GM12865 (cell line): ENCODE results near the gene GRAMD1B.
A peak's percentile ranks its signal among the peaks of the same experiment; 100 is the strongest.

Experiments
- DNase-seq: peaks from one replicate; pipeline ENCODE4 v3.0.0; 2010; ENCODE audit warnings: low read depth
- H3K4me3 ChIP-seq: 2 replicates; pipeline ENCODE4 v1.5.1; 2011; ENCODE audit warnings: mild to moderate bottlenecking, low read depth, low read length, control low read depth
- TF ChIP-seq, protein P1 (sequence below): IDR thresholded peaks from 2 replicates; pipeline ENCODE4 v1.5.1; 2011; ENCODE audit warnings: low read length, control low read depth, low read depth, inconsistent platforms; ENCODE audit not compliant: insufficient read depth; ENCODE audit errors: missing control alignments

The GRAMD1B gene

DNA sequence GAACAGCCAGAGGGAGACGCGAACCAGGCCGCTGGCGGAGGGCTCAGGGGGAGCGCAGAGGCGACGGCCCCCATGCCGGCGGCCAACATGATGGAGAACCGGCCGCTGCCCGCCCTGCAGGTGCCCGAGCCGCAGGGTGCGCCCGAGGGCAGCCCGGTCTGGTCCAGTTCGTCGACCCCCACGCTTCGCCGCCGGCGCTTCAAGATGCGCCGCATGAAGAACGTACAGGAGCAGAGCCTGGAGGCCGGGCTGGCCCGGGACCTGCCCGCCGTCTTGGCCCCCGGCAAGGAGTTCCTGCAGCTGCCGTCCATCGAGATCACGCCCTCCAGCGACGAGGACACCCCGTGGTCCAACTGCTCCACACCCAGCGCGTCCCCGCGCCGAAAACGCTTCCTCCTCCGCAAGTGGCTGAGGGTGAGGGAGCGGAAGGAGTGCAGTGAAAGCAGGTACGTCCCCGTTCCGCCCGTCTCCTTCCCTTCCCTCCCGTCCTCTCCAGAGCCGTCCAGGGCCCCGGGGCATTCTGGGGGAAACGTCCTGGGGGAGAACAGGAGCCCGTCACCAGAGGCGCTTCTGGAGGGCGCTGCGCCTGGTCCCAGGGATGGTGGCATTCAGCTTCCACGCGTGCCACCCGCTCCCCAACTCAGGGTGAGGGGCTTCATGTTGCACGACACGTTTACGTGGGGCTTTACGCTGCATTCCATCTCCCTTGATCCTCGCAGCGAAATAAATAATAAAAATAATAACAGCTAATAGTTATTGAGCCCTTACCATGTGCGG, 840 bp downstream of the GRAMD1B start:
- peak; percentile 81 for DNase-seq
- H3K4me3 ChIP-seq = peak overlapping the region; percentile 77

GRCh38 chr11:123431619-123432018, 1.6 kb downstream of the GRAMD1B start:
- TF ChIP-seq, protein P1, sequence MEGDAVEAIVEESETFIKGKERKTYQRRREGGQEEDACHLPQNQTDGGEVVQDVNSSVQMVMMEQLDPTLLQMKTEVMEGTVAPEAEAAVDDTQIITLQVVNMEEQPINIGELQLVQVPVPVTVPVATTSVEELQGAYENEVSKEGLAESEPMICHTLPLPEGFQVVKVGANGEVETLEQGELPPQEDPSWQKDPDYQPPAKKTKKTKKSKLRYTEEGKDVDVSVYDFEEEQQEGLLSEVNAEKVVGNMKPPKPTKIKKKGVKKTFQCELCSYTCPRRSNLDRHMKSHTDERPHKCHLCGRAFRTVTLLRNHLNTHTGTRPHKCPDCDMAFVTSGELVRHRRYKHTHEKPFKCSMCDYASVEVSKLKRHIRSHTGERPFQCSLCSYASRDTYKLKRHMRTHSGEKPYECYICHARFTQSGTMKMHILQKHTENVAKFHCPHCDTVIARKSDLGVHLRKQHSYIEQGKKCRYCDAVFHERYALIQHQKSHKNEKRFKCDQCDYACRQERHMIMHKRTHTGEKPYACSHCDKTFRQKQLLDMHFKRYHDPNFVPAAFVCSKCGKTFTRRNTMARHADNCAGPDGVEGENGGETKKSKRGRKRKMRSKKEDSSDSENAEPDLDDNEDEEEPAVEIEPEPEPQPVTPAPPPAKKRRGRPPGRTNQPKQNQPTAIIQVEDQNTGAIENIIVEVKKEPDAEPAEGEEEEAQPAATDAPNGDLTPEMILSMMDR = no peak
- H3K4me3 ChIP-seq = peak overlapping the region; percentile 77
- peak; percentile 11 for DNase-seq

More for the DNA sequence above, 840 bp downstream of the GRAMD1B start:
- TF ChIP-seq, protein P1 = no peak

DNA sequence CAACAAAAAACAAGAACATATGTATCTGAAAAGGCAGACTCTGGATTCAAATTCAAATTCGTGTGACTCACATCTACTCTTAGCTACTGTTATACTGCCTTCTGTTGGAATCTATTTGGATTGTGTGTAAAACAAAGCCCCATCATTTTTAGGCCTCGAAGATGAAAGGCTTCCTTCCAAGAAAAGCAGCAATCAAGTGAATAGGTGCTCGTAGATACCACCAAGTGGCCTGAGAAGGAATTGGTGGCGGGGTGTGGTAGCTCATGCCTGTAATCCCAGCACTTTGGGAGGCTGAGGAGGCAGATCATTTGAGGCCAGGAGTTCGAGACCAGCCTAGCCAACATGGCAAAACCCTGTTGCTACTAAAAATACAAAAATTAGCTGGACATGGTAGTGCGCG, 4.2 kb downstream of the GRAMD1B start:
- TF ChIP-seq, protein P1 = peak; percentile 34
- DNase-seq = peak; percentile 62
- H3K4me3 ChIP-seq = no peak overlapping the region

GRCh38 chr11:123434911-123435310, 4.8 kb downstream of the GRAMD1B start:
- no peak for DNase-seq
- no peak overlapping the region for H3K4me3 ChIP-seq
- TF ChIP-seq, protein P1 = no peak

- no peak overlapping the region for H3K4me3 ChIP-seq
- TF ChIP-seq, protein P1 = no peak
- no peak for DNase-seq
These were observed 7.3 kb downstream of the GRAMD1B start for GRCh38 chr11:123437236-123437979.

- no peak for DNase-seq
- H3K4me3 ChIP-seq = no peak overlapping the region
- TF ChIP-seq, protein P1 = no peak
These were observed 8.1 kb downstream of the GRAMD1B start for GRCh38 chr11:123438131-123438627.
